Measurements from ENCODE around the gene RIN2.

The RIN2 gene, protein sequence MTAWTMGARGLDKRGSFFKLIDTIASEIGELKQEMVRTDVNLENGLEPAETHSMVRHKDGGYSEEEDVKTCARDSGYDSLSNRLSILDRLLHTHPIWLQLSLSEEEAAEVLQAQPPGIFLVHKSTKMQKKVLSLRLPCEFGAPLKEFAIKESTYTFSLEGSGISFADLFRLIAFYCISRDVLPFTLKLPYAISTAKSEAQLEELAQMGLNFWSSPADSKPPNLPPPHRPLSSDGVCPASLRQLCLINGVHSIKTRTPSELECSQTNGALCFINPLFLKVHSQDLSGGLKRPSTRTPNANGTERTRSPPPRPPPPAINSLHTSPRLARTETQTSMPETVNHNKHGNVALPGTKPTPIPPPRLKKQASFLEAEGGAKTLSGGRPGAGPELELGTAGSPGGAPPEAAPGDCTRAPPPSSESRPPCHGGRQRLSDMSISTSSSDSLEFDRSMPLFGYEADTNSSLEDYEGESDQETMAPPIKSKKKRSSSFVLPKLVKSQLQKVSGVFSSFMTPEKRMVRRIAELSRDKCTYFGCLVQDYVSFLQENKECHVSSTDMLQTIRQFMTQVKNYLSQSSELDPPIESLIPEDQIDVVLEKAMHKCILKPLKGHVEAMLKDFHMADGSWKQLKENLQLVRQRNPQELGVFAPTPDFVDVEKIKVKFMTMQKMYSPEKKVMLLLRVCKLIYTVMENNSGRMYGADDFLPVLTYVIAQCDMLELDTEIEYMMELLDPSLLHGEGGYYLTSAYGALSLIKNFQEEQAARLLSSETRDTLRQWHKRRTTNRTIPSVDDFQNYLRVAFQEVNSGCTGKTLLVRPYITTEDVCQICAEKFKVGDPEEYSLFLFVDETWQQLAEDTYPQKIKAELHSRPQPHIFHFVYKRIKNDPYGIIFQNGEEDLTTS

DNA sequence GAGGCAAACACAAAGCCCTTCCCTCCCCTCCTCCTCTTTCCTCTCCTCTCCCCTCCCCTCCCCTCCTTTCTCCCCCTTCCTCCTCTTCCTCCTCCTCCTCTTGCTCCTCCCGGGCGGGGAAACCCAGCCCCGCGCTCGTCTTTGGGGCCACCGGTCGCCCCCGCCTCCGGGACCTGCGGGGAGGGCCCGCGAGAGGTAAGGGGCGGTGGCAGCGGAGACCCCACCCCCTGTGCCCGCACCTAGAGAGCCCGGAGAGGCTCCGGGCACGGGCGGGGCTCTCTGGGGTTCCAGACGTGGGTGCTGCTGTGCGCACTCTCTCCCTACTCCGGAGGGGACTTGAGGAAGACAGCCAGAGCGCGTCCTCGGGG, at the start of gene RIN2:
Gene RIN2, plus strand, starts transcription at position 126 of the 368 bp plus-strand sequence. CDS start 131,344 bp downstream, outside the sequence.
- no peak for DNase-seq (ENCODE audit: low read depth in 3 of 3, low spot score in 1 of 3)

DNA sequence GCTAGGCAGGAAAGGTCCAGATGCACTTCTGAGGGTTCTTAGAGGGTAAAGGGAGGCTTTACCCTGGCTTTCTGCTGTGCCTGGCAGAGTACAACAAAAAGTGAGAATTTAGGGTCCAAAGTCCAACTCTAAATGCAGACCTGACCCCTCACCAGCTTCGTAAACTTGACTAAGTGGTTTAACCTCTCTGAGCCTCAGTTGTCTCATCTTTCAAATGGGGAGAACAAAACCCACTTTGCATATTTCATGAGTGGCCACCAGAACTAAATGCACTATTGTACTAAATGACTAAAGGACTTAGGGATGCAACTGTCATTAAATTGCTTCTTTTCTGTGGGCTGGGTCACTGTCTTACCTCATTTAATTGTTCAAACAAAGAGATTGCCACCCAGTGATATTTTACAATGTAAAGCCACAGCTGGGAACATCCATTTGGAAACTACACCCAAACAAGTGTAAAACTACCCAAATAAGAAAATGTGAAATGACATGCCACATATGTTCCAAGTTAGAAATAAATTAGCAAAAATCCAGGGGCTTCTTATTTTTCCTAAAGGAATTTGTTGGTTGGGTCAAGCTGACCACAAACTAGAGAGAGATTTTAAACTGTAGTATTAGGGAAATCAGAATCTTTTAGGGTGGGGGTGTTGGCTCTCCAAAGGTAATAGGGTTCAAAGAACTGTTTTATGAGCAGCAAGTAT, 48.3 kb upstream of the RIN2 start:
- no peak for DNase-seq (ENCODE audit: low read depth in 3 of 3, low spot score in 1 of 3)

DNA sequence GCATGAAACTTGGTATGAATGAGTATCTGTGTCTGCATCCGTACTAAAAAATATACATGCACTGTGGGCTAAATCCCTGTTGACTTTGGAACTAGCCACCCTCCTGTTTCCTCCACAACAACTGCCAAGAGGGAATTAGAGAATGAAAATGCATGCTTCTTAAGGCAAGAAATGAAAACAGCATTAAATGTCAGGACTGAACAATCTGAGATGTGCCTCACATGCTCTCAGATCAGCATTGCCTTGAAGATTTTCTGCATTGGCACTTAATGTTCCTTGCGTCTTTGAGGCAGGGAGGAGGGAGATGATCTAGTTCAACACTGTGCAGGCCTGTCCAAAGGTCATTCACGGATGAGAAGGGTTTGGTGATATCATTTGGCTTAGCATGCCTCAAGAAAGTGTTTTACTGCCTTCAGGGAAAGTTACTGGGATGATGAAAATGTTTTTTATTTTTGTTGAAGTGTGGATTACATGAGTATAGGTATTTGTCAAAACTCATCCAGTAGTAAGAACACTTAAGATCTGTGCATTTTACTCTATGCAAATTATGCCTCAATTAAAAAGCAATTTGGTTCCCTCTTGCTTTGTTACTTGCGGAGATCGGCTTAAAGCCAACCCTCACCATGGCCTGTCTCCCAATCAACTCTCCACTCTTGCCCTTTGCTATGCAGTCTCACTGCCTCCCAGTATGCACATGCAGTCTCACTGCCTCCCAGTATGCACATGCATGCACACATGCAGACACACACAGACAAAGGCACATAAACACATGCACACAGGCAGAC, 47.5 kb upstream of the RIN2 start:
- no peak for DNase-seq (ENCODE audit: low read depth in 3 of 3, low spot score in 1 of 3)

DNA sequence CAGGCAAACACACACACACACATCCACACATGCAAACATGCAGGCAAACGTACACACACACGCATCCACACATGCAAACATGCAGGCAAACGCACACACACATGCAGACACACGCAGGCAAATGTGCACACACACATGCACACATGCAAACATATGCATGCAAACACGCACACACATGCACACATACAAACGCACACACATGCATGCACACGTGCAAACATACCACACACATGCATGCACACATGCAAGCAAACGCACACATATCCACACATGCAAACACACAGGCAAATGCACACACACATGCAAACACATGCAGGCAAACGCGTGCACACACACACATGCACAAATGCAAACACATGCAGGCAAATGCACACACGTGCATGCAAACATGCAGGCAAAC, 46.9 kb upstream of the RIN2 start:
- DNase-seq (ENCODE audit: low read depth in 3 of 3, low spot score in 1 of 3), result no peak

DNA sequence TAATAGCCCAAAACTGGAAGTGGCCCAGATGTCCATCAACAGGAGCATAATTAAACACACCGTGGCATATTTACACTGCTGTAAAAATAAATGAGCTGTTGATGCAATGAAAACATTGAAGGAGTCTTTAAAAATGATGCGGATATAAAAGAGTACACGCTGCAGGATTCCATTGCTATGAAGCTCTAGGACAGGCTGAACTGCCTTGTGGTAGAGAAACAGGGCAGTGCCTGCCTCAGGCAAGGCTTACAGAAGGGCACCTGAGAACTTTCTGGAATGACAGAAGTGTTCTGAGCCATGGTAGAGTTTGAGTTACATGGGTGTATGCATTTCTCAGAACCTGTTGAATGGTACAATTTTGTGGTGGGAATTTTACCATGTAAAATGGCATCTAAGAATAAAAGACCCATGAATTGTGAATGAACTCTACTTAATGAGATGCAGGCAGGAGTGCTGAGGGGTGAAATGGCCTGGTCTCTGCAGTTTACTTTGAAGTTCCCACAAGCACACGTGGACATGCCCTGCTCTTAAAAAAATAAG, 45.3 kb upstream of the RIN2 start:
- DNase-seq (ENCODE audit: low read depth in 3 of 3, low spot score in 1 of 3), result no peak

DNA sequence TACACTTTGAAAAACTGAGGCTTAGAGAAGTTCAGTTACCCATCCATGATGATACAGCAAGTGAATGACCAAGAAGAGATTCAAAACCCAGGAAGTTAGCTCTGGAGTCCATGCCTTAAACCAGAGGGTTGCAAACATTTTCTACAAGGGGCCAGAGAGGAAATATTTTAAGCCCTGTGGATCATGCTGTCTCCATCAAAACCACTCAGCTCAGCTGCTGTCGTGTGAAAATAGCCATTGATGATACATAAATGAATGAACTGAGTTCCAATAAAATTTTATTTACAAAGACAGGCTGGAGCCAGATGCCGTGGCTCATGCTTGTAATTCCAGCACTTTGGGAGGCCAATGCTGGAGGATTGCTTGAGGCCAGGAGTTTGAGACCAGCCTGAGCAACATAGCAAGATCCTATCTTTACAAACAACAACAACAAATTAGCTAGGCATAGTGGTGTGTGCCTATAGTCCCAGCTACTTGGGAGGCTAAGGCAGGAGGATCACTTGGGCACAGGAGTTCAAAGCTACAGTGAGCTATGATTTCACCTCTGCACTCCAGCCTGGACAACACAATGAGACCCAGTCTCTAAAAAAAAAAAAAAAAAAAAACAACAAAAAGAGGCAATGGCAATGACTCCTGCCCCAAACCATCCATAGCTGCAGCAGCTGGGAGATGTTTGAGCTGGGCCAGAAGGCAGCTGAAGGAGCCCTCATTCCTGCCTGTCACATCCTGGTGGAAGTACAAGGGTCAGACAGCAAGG, 44.1 kb upstream of the RIN2 start:
- no peak for DNase-seq (ENCODE audit: low read depth in 3 of 3, low spot score in 1 of 3)

DNA sequence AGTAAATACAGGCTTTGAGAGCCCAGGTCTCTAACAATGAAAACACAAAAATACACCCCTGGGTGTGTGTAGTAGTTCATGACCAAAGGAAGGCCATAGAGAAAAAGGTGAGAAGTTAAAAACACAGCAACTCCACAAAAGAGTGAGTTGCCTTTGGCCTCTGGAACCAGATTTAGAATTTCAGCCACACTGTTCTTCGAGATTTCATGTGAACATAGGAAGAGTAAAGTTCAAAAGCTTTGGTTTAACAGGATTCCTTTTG, 43.5 kb upstream of the RIN2 start:
- no peak for DNase-seq (ENCODE audit: low read depth in 3 of 3, low spot score in 1 of 3)

DNA sequence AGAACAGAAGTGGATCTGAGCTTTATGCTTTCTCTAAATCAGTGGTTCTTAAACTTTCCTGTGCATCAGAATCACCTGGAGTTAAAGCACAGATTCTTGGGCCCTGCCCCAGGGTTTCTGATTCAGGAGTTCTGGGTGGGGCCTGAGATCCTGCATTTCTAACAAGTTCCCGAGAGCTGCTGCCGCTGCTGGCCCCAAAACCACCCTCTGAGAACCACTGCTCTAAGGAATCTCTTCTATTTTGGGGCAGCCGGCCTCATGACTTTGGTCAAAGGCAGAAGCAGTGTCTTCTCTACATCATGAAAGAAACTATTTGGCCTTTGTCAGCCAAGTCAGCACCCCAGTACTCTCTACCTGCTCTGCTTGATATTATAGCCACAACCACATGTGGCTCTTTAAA, 42.1 kb upstream of the RIN2 start:
- no peak for DNase-seq (ENCODE audit: low read depth in 3 of 3, low spot score in 1 of 3)

DNA sequence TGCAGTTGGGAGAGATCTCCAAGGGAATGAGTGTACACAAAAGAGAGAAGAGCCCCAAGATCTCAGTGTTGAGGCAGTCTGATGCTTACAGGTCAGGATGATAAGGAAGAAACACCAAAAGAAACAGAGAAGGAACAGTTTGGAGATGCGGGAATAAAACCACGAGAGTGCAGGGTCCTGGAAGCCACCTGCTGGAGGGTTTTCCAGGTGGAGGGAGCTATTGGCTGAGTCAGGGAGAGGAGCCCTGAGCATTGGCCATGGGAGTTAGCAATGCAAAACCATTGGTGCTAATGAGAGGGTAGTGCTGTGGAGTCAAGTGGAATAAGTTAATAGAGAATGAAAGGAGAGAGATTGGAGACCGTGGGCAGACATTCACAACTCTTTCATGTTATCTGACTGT, 39.2 kb upstream of the RIN2 start:
- no peak for DNase-seq (ENCODE audit: low read depth in 3 of 3, low spot score in 1 of 3)

DNA sequence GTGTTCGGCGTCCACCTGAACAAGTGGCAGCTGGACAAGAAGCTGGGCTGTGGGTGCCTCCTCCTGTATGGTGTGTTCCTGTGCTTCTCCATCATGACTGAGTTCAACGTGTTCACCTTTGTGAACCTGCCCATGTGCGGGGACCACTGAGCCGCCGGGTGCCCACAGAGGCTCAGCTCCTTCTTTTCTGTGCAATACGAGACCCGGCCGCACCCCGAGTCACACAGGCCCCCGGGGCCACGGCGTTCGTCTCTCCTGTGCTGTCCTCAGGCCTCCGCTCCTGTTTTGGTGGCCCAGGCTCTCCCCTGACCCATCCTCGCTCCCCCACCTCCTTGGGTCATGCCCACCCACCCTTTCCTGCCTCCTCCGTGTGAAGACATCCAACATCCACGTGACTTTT, 37.1 kb upstream of the RIN2 start:
- no peak for DNase-seq (ENCODE audit: low read depth in 3 of 3, low spot score in 1 of 3)

DNA sequence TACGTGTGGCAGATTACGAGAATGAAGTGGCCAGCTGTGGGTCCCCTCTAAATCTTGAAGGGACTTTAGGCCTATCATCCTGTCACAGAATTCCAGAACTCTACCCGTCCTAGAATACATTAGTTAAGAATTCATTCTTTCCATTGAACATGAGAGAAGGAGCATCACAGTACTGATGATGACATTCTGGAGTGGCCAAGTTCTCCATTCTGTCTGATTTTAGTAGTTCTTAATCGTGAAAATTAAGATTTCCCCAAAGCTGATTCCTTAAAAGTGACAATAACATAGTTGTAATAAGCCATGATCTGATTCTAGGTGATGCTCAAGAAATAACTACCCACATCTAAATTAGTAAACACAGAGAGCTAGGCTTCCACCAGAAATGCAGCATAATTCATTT, 35.0 kb upstream of the RIN2 start:
- DNase-seq (ENCODE audit: low read depth in 3 of 3, low spot score in 1 of 3), result no peak

DNA sequence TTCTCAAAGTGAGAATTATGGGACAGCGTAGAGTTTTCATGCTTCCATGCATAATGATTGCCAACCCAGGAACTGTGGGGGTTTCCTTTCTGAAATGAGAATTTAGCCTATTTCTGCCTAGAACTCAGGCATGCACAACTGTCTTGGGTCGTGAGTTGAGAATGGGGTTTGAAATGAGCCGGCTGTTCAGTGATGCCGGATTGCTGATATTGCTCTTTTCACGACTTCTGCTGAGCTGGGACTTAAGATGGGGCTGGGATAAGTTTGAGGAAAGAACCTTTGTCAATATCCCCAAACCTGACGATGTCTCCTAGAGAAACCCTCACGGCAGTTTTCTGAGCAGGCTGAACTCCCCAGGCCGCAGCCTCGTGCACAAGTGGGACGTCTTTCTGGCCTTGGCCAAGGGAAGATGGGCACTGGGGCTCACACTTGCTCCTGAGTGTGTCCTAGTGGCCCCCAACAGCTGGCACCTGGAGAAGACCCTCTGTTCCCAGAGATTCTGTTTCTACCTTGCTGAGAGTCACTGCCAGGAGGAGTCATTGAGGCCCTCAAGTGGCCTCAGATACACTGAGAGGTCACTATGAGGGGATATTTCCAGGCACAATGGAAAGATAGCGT, 34.1 kb upstream of the RIN2 start:
- DNase-seq (ENCODE audit: low read depth in 3 of 3, low spot score in 1 of 3), result no peak

DNA sequence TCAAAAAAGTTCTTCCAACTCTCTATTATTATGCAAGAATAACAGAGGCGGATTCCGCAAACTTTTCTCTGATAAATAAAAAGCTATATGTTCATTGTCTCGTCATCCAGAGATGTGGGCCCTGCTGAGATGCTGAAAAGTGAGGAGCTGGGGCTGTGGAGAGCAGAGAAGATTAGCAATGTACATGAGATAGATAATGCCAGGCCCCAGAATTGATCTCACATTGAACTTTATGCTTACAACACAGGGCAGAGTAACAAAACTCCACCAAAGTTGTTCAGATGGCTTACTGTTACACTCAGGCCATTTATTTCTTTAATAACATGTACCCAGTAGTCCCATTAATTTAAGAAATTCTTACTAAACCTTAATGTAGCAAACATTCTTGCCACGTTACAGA, 32.7 kb upstream of the RIN2 start:
- DNase-seq (ENCODE audit: low read depth in 3 of 3, low spot score in 1 of 3), result no peak

DNA sequence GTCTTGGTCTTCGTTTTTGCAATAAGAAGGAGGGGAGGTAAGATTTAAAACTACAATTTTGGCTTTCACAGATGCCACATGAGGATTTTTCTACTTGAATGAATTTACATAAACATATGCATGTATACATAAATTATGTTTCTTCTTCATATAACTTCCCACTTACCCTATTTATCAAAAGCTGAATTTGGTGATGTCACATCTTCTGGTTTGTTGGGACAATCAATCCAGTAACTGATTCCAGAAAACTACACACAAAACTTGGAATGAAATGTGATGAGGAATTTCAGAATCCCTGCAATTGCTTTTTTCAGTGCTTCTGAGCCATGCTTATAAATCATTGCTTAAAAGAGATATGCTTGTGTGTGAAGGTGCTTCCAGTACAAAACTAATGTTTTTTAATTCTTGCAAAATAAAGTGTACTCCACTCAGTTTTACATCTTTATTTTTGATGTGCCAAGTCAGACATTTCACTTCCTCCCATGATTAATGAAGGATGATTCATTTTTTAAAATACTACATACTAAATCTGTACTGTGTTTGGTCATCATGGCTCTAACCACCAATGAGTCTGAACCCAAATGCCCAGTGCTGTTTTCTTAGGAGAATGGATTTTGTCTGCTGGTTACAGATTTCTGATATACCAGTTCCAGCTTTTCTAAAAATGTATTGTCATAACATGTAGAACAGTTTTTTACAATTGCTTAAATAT, 32.1 kb upstream of the RIN2 start:
- no peak for DNase-seq (ENCODE audit: low read depth in 3 of 3, low spot score in 1 of 3)

DNA sequence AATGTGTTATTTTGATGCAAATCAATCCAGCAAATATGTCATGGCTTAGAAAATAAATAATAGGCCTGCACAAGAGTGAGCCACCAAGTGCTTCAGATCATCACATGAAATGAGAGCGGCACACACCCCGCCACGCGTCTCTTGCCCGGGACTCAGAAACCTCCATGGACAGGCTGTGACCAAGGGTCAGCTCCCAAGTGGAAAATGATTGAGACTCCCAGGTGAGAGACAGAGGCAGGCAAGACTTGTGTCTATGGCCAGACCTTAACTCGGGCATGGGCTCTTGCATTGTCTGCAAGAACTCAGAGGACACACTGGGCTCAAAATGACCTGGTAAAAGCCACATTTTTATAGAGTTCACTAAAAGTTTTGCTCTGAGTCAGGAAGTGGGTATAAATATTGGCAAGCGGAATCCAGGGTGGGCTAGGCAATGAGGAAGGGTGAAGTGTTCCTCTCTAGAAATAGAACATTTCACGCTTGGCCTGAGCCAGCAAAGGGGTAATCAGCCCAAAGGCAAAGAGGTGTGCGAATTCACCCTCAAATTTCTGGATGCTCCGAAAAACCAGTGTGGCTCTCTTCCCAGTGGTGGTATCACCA, 30.7 kb upstream of the RIN2 start:
- no peak for DNase-seq (ENCODE audit: low read depth in 3 of 3, low spot score in 1 of 3)

DNA sequence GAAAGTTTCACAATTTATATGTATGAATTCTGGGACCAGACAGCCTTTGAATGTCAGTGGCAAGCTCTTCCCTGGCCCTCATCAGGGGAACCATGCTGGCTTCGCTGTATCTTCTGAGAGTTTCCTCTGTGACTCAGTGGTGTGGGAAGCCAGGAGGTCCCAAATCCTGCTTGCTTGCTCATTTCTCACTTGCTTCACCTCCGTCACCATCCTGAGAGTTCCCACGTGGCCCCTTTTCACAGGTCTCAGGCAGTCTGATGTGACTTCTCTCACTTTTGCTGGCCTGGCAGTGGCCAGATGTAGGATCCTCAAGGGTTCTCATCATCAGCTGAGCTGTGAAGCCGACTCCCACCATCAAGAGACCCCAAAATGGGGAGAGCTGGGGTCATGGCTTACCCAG, 28.4 kb upstream of the RIN2 start:
- no peak for DNase-seq (ENCODE audit: low read depth in 3 of 3, low spot score in 1 of 3)

DNA sequence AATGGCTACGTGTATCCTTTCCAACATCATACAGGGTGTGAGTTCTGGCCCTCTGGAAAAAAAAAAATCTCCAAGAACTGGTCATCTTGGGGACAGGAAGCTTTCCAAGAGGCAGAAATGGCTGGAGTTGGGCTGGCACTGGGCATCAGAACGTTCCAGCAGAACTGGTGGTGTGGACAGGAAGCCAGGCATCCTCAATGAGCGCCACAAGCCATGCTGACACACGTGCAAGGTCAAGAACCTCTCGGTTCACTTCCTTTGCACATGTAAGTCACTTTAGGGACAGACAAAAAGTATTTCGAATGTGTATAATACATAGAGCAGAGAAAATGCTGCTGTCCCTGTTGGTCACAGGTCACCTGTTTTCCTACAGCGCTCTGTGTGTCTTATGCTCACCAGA, 27.4 kb upstream of the RIN2 start:
- no peak for DNase-seq (ENCODE audit: low read depth in 3 of 3, low spot score in 1 of 3)

DNA sequence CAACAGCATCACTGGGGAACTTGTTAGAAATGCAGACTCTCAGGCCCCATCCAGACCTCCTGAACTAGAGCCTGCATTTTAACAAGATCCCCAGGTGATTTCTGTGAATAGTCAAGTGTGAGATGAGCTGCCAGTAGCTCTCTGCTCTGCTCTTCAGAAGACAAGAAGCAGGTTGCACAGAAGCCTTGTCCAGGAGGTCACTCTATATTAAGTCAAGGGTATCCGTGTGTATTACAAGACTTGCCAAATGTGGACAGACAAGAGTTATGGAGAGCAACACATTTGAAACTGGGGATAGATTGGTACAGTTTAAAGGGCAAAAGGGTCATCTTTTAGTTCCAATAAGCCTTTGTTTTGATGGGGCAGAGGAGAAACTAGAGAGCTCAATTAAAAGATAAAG, 23.2 kb upstream of the RIN2 start:
- no peak for DNase-seq (ENCODE audit: low read depth in 3 of 3, low spot score in 1 of 3)

DNA sequence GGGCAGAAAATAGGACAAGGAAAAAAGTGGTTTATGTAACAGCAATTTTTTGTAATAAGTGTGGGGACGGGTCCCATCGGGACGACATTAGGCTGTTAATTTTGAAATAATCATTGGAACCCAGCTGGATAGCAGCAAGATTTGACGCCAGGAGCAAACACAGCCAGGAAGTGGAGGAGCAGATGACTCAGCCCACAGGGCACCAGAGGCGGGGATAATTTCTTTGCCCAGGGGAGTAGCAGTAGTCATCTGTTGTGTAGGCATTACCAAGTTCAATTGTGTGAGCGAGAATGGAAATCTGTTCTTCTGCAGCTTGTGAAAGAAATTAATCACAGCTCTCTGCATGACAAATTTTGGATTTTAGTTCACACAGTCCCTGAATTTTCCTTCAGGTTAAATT, 22.6 kb upstream of the RIN2 start:
- DNase-seq (ENCODE audit: low read depth in 3 of 3, low spot score in 1 of 3), result no peak

Data from stimulated activated CD4-positive, alpha-beta T cell treated with anti-CD3 and anti-CD28 coated beads, TNF-alpha, amount 100 ng/mL, for 1 hour (primary cell).